ENCODE data around the gene GSTA5. TPM values are rescaled to one million over a fixed set of nuclear protein-coding genes. Genes with fewer than 3 reads are reported as not detected.

GSTA5 gene
- total RNA-seq (2021), result not detected in 3 replicates
- not detected for Bru-seq, nascent RNA
- long read RNA-seq, experiment 1, result 0 reads
- long read RNA-seq, experiment 2, result 0 reads
- long read RNA-seq, experiment 3, result 0 reads

DNA sequence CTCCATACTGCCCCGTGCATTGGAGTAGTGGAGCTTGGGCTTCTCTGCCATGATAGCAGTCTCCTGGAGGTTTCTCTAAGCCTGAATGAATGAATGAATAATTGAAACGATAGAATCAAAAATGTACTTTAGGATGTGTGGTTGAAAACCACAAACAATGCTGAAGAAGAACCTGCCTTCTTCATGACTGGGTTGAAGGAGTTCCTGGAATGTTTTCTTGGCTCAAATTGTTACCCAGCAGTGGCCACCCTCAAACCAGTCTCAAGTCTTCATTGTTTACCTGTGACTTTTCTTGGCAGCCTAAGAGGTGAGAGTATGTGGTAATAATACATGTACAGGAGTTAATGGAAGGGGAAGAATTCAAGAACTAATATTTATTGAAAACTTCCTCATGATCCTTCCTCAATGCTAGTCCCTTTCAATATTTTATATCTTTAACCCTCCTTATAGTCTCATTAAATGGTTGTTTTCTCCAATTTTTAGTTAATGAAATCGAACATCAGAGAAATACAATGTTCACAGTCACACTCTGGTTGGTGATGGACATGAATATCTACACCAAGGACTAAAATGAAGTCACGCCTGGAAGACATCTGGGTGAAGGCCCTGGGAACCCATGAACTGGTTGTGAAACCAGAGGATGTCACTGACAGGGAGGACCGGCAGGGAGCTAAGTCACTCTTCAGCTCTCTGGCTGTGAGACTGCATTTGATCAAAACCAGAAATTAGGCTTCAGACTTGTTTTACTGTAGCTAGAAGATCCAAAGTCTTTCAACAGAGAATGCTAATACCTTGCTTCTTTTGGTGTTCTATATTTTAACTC is at the start of gene GSTA5:
GSTA5 (minus strand) TSS at position 51 of the 823 bp plus-strand sequence.
- TF ChIP-seq MYBL2 (CRISPR knock-in tag; IDR thresholded peaks at IDR 0.05) (no peak), NFE2L1 (CRISPR knock-in tag; IDR thresholded peaks at IDR 0.05) (no peak), CBFB (CRISPR knock-in tag; IDR thresholded peaks at IDR 0.05; ENCODE audit: low read depth) (no peak)
- TF ChIP-seq, protein P1, sequence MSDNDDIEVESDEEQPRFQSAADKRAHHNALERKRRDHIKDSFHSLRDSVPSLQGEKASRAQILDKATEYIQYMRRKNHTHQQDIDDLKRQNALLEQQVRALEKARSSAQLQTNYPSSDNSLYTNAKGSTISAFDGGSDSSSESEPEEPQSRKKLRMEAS (CRISPR knock-in tag; IDR thresholded peaks at IDR 0.05), result no peak
- TF ChIP-seq, protein P2, sequence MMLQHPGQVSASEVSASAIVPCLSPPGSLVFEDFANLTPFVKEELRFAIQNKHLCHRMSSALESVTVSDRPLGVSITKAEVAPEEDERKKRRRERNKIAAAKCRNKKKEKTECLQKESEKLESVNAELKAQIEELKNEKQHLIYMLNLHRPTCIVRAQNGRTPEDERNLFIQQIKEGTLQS (CRISPR knock-in tag; conservative IDR thresholded peaks at IDR 0.05), result no peak
- Mint-ChIP-seq H3K36me3 (peaks cover 4% of the 10 kb centered on the region; the same call in 1 of the 2 replicates), H3K27ac (no peak within 1 kb of the TSS), H3K4me1 (peaks cover 4% of the 10 kb centered on the region), H3K4me3 (no peak within 1 kb of the TSS), H3K9me3 (peaks cover 10% of the 10 kb centered on the region), H3K27me3 (ENCODE audit: low read depth) (peaks cover 15% of the 10 kb centered on the region)
- ChIA-PET POLR2A (no interaction called here), CTCF (interaction anchor here (0.6 to 0.8 kb wide), 2 partner anchors 25 to 312 kb away, joined by 3 read pairs; no protein-coding TSS in a partner anchor)
- ATAC-seq (no peak), DNase-seq (ENCODE audit: low spot score) (no peak)

DNA sequence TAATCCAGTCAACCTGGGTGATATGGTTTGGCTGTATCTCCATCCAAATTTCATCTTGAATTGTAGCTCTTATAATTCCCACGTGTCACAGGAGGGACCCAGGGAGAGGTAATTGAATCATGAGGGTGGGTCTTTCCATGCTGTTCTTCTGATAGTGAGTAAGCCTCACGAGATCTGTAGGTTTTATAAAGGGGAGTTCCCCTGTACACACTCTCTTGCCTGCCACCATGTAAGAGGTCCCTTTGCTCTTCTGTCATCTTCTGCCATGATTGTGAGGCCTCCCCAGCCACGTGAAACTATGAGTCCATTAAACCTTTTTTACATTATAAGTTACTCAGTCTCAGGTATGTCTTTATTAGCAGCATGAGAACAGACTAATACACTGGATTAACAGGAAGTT is 49.4 kb upstream of the GSTA5 start:
- no peak overlapping the region for H3K4me3 Mint-ChIP-seq
- POLR2A ChIA-PET, result no interaction called here
- 0 out of 2 replicates have a peak, but pooled peaks cover 3% of the 10 kb centered on the region for H3K27me3 Mint-ChIP-seq (ENCODE audit: low read depth)
- H3K9me3 Mint-ChIP-seq, result peaks cover 9% of the 10 kb centered on the region
- no peak for TF ChIP-seq NFE2L1 (CRISPR knock-in tag; IDR thresholded peaks at IDR 0.05)
- TF ChIP-seq ATF1 (CRISPR knock-in tag; IDR thresholded peaks at IDR 0.05), result no peak
- H3K27ac Mint-ChIP-seq, result no peak overlapping the region
- ATAC-seq (no peak), DNase-seq (ENCODE audit: low spot score) (no peak)
- no peaks in the 10 kb centered on the region for H3K36me3 Mint-ChIP-seq
- CTCF ChIA-PET, result no interaction called here
- no peaks in the 10 kb centered on the region for H3K4me1 Mint-ChIP-seq

DNA sequence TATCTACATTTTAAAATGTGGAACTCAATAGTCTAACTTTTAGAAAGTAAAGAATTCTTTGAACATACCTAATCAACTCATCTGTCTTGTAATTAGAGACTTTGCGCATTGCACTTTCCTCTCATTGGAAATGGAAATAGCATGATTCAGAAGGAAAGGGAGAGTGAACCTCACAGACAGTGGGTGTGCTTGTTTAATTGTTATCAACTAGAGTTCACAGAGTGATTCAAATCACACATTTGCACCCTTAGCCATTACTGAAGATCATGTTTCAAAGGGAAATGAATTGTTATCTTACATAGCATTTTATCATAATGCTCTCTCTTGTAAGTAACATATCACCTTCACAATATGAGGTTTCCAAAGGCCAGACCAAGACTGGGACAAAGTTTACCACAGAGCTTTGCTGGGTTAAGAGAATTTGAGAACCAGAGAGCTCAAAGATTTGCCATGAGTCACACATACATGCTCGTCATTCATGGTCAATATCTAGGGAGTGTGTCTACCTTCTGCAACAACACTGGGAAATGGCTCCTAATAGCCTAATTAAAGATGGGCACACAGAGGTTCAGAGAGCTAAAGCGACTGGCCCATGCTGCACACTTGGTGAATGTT is 47.4 kb upstream of the GSTA5 start:
- Mint-ChIP-seq H3K27ac (no peak overlapping the region), H3K27me3 (ENCODE audit: low read depth) (0 out of 2 replicates have a peak, but pooled peaks cover 3% of the 10 kb centered on the region), H3K36me3 (no peaks in the 10 kb centered on the region), H3K9me3 (peaks cover 9% of the 10 kb centered on the region), H3K4me1 (no peaks in the 10 kb centered on the region), H3K4me3 (no peak overlapping the region)
- ATAC-seq (no peak), DNase-seq (ENCODE audit: low spot score) (no peak)
- ChIA-PET POLR2A (no interaction called here), CTCF (interaction anchor here (0.9 kb wide), 1 partner anchor 108 kb away, joined by 3 read pairs; no protein-coding TSS in a partner anchor)
- no peak for TF ChIP-seq RELA (CRISPR knock-in tag; IDR thresholded peaks at IDR 0.05; ENCODE audit: borderline replicate concordance)
- no peak for TF ChIP-seq SMAD4 (CRISPR knock-in tag; IDR thresholded peaks at IDR 0.05)
- no peak for TF ChIP-seq GABPB1 (CRISPR knock-in tag; IDR thresholded peaks at IDR 0.05)
- TF ChIP-seq, protein P3, sequence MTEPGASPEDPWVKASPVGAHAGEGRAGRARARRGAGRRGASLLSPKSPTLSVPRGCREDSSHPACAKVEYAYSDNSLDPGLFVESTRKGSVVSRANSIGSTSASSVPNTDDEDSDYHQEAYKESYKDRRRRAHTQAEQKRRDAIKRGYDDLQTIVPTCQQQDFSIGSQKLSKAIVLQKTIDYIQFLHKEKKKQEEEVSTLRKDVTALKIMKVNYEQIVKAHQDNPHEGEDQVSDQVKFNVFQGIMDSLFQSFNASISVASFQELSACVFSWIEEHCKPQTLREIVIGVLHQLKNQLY (CRISPR knock-in tag; IDR thresholded peaks at IDR 0.05), result no peak

DNA sequence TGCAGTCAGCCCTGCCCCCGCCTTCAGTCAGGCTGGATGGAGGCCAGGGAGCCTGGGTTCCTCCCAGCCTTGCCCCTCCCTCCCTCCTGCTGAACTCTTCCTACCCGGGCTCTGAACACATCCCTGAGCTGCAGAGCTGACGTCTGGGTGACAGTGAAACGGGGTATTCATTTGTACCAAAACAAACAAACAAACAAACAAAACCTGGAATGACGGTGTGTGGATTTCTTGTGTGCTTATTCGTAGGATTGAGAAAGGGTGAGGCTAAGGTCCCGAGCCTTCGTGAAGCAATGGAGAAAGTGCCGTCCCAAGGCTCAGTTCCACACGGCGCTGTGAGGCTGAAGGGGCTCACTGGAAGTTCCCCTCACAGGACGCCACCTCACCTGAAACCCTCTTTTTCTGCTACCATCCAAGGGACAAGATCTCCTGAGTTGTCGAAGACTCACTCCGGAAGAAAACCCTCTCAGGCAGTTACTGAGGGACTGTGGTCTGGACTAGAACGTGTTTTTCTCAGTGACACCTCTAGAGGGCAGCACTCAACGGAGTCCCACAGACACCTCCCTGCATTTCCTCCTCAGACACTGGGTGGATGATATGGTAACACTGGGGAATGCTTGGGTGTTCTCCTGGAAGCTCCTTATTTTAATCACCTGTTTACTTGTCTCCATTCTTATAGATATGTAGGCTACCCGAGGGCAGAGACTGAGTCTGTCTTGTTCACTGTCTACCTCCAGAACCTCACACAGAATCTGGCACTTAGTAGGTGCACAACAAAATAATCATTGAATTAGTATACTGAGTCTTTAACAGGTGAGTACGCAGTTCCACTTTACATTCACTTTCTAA is 41.6 kb upstream of the GSTA5 start:
- TF ChIP-seq GABPB1 (CRISPR knock-in tag; IDR thresholded peaks at IDR 0.05), result 0 out of 2 replicates have a peak, but pooled peaks have one; percentile 34
- TF ChIP-seq, protein P4, sequence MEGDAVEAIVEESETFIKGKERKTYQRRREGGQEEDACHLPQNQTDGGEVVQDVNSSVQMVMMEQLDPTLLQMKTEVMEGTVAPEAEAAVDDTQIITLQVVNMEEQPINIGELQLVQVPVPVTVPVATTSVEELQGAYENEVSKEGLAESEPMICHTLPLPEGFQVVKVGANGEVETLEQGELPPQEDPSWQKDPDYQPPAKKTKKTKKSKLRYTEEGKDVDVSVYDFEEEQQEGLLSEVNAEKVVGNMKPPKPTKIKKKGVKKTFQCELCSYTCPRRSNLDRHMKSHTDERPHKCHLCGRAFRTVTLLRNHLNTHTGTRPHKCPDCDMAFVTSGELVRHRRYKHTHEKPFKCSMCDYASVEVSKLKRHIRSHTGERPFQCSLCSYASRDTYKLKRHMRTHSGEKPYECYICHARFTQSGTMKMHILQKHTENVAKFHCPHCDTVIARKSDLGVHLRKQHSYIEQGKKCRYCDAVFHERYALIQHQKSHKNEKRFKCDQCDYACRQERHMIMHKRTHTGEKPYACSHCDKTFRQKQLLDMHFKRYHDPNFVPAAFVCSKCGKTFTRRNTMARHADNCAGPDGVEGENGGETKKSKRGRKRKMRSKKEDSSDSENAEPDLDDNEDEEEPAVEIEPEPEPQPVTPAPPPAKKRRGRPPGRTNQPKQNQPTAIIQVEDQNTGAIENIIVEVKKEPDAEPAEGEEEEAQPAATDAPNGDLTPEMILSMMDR (IDR thresholded peaks at IDR 0.05), result peak; percentile 76
- TF ChIP-seq, protein P5, sequence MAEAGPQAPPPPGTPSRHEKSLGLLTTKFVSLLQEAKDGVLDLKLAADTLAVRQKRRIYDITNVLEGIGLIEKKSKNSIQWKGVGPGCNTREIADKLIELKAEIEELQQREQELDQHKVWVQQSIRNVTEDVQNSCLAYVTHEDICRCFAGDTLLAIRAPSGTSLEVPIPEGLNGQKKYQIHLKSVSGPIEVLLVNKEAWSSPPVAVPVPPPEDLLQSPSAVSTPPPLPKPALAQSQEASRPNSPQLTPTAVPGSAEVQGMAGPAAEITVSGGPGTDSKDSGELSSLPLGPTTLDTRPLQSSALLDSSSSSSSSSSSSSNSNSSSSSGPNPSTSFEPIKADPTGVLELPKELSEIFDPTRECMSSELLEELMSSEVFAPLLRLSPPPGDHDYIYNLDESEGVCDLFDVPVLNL (CRISPR knock-in tag; IDR thresholded peaks at IDR 0.05; ENCODE audit: borderline replicate concordance, low read depth), result no peak
- ATAC-seq (peak; percentile 99), DNase-seq (ENCODE audit: low spot score) (peak; percentile 73)
- Mint-ChIP-seq H3K9me3 (no peaks in the 10 kb centered on the region), H3K4me3 (peak overlapping the region; percentile 73), H3K36me3 (no peaks in the 10 kb centered on the region), H3K27me3 (ENCODE audit: low read depth) (no peaks in the 10 kb centered on the region), H3K4me1 (peaks cover 6% of the 10 kb centered on the region), H3K27ac (peak overlapping the region; percentile 51)
- CTCF ChIA-PET, result interaction anchor here (0.6 to 1.5 kb wide), 3 partner anchors 13 to 114 kb away, joined by 3 read pairs; no protein-coding TSS in a partner anchor
- POLR2A ChIA-PET, result no interaction called here

Measured in WTC11 (cell line).